Measurements from ENCODE around the gene FBXO11. TPM values are rescaled to one million over a fixed set of nuclear protein-coding genes. Genes with fewer than 3 reads are reported as not detected.

FBXO11 gene
- total RNA-seq, 1 donor from 2014 or later: 74.3 TPM

DNA sequence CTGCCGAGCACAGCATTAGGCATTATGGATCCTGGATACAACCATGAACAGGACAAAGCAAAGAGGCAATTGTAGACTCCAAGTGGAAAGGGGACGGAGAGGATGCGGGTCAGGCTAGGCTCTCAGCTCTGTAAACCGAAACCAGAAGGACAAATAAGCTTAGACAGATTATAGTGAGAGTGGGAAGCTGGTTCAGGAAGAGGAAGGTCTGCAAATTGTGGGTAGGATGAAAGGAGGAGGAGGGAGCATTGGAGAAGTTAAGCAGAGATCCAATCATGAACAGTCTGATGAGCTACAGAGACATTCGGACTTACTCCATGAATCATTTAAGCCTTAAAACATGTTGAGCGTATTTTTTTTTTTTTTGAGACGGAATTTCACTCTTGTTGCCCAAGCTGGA is 120.3 kb downstream of the FBXO11 start:
- DNase-seq (ENCODE audit: low read depth, low spot score): no peak

DNA sequence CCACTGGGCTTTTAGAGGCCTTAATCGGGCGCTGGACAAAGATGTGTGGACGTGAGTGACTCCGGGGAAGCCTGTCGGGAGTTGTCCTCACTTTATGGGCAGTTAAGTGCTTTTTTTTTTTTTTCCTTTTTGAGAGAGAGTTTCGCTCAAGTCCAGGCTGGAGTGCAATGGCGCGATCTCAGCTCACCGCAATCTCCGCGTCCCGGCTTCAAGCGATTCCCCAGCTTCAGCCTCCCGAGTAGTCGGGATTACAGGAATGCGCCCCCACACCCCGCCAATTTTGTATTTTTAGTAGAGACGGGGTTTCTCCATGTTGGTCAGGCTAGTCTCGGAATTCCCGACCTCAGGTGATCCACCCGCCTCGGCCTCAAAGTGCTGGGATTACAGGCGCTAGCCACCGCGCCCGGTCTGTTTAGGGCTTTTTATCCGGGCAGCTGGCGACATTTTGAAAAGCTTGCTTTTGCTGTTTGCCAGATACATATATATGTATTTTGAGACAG is 121.9 kb downstream of the FBXO11 start:
- no peak for DNase-seq (ENCODE audit: low read depth, low spot score)

DNA sequence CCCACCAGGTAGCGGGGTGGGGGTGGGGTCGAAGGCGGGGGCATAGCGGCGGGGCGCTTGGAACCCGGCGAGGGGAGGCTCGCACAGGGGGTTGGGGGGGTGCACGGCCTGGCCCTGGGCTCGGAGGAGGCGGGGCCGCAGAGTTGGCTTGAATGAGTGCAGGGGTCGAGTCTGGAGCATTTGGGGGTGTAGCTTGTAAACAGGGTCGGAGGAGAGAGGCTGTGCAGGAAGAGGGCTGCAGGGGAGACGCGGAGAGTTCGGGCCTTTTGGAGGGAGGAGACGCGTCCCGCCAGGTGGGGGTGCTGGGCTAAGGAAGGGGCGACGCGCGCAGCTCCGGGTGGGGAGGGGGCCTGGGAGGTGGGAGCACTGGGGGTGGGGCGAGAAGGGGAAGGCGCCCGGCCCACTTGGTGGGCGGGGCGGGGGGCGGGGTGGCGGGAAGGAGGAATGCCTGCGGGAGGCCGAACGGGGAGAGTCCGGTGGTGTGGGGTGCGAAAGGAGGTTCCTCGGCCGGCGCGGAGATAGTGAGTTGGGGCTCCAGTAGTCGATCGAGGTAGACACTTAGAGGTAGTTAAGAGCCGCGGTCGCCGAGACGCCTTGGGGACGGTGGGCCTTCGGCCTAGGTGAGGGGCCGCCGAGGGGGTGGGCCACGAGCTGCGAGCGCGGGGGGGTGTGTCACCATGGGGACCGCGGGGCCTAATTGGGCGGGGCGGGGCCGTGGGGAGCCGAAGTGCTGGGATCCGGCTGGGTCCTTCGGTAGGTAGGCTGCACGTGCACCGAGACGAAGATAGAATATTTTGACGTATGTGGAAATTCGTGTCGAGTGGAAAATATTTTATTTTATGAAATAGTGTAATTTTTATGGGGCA is 122.6 kb downstream of the FBXO11 start:
- no peak for DNase-seq (ENCODE audit: low read depth, low spot score)

DNA sequence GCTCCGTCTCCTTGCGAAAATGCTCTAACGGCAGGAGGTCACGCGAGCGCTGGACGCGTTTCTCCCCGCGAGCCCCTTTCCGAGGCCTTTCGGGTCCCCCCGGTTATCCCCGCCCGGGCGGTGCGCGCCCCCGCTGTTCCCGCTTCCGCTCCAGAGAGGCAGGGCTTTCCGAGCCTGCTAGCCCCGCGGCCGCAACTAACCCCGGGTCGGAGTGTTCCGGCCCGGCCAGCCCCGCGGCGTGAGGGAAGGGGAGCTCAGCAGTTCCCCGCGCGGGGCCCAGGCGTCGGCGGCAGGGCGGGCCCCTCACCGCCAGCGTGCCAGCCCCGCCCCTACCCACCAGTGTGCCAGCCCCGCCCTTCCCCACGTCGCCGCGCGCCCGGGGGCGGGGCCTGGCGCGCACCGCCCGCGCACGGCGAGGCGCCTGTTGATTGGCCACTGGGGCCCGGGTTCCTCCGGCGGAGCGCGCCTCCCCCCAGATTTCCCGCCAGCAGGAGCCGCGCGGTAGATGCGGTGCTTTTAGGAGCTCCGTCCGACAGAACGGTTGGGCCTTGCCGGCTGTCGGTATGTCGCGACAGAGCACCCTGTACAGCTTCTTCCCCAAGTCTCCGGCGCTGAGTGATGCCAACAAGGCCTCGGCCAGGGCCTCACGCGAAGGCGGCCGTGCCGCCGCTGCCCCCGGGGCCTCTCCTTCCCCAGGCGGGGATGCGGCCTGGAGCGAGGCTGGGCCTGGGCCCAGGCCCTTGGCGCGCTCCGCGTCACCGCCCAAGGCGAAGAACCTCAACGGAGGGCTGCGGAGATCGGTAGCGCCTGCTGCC is 123.4 kb downstream of the FBXO11 start, which contains the start of gene MSH6:
TSS of gene MSH6 (plus strand) at position 475 of the 815 bp plus-strand sequence. CDS start at position 564, 89 bp downstream.
- DNase-seq (ENCODE audit: low read depth, low spot score): peak; percentile 57

DNA sequence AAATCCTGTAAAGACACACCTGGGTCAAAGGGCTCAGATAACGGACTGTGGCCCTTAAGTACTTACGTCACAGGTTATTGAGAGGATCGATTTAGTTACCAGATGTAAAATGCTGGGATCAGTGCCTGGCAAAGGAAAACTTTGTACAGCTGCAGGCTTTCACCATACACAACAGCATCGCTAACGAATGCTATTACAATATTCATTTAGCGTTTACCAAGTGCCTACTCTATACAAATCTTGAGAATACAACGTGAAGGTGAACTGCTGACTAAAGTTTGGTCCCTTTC is 124.0 kb downstream of the FBXO11 start:
- no peak for DNase-seq (ENCODE audit: low read depth, low spot score)

DNA sequence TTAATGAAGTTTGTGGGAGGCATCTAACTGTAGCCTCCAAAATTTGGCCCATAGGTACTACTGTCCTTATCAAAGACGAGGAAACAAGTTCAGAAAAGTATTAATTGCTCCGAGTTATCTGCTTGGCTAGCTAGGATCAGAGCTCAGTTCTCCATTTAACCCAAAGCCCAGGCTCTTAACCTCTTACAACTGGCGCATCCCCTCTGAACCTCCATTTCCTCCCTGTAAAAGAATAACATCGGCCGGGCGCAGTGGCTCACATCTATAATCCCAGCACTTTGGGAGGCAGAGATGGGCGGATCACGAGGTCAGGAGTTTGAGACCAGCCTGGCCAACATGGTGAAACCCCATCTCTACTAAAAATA is 126.9 kb downstream of the FBXO11 start:
- DNase-seq (ENCODE audit: low read depth, low spot score): no peak

DNA sequence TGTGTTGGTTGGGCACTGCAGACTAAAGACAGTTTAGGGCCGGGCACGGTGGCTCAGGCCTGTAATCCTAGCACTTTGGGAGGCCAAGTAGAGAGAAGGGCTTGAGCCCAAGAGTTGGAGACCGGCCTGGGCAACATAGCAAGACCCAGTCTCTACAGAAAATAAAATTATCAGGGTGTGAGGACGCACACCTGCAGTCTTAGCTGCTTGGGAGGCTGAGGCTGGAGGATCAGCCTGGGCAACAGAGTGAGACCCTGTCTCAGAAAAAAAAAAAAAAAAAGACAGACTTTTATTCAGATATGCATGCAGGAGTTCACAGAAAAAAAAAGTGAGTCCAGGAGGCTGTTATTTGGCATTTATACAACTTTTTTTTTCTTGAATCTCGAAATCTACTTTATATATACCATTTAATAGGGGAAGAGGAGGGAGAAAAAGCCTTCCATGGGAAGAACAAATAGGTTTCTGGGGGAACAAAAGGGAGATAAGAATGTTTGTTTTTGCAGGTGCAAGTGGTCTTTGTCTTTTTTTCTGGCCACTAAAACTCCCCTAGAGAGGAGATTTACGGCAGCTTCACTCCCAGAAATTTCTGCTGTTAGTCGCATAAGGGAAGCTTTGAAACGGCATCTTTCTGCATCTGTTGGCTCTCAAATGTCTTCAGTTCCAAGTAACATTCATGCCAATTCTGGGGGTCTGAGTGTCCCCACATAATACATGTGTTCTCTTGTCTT is 127.4 kb downstream of the FBXO11 start:
- no peak for DNase-seq (ENCODE audit: low read depth, low spot score)

DNA sequence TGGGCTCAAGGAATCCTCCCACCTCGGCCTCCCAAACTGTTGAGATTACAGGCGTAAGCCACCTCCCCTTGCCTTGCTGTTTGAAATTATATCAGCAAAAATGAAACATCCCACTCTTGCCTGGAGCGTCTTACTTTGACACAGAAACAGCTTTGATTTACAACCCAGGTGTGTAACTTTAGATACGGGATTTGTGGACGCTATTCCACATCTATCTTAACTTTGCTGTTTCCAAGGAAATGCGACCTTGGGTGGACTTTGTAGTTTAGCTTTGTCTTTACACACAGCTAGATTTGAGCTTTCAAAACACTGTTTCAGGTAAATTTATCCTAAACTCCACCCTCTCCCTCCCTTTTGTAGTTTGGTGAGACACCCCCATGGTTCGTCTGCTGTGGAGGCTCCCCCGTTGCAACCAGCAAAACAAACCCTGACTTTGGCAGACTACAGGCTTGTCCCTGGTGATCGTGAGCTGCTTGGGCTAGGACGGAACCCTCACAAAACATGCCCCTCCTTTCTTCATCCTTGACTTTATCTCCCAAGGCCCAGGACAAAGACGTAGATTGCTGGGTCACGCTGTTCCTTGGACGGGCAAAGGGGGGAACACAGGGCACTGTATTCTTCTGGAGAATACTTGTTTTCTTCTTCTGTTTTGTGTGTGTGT is 128.9 kb downstream of the FBXO11 start:
- no peak for DNase-seq (ENCODE audit: low read depth, low spot score)

DNA sequence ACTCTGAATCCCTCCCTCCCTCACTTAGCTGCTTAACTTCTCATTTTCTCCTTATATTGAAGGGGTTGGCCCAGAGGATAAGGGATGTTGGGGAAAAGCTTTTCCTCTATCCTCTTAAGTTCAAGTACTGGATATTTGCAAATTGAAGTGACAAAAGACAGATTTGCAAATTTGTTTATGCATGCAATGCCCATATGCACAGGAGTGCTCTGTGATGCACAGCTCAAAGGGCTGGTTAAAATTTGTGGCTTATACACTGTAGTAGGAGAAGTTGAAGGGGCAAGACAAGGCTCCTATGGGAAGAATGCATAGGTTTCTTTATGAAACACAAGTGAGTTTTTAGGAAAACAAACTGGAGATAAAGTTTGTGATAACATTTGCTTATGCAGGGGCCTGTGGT is 131.7 kb downstream of the FBXO11 start:
- no peak for DNase-seq (ENCODE audit: low read depth, low spot score)

DNA sequence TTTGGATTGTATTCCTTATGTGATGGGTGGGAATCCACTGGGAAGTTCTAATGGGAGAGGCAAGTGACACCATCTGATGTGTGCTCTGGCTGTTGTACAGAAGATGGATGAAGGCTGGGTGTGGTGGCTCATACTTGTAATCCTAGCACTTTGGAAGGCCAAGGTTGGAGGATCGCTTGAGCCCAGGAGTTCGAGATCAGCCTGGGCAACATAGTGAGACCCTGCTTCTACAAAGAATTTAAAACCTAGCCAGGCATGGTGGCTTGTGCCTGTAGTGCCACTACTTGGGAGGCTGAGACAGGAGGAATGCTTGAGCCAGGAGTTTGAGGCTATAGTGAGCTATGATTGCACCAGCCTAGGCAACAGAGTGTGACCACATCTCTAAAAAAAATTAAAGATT is 134.0 kb downstream of the FBXO11 start:
- no peak for DNase-seq (ENCODE audit: low read depth, low spot score)

DNA sequence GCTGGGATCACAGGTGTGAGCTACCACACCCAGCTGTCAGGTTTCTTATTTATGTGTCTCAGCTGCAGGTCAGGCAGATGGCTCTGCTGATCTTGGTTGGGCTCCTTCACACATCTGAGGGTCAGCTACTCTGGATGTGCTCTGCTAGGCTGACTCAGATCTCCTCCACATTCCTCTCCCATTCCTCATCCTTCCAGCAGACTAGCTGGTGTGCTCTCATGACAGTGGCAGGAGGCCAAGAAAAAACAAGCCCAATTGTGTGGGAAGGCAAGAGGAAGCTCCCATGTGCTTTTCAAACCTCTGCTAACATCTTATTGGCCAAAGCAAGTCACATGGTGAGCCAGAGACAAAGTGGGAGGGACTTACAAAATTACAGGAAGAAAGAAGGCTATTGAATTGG is 135.1 kb downstream of the FBXO11 start:
- DNase-seq (ENCODE audit: low read depth, low spot score): peak; percentile 35

DNA sequence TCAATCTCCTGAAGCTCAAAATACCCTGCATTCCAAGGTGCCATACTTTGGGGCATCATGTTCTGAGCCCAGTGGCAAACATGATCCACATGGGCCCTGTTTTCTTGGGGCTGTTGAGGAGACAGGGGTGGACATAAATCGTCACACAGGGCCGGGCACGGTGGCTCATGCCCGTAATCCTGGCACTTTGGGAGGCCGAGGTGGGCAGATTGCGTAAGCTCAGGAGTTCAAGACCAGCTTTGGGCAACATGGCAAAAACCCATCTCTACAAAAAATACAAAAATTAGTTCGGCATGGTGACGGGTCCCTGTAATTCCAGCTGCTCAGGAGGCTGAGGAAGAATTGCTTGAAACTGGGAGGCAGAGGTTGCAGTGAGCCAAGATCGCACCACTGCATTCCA is 137.0 kb downstream of the FBXO11 start:
- no peak for DNase-seq (ENCODE audit: low read depth, low spot score)

DNA sequence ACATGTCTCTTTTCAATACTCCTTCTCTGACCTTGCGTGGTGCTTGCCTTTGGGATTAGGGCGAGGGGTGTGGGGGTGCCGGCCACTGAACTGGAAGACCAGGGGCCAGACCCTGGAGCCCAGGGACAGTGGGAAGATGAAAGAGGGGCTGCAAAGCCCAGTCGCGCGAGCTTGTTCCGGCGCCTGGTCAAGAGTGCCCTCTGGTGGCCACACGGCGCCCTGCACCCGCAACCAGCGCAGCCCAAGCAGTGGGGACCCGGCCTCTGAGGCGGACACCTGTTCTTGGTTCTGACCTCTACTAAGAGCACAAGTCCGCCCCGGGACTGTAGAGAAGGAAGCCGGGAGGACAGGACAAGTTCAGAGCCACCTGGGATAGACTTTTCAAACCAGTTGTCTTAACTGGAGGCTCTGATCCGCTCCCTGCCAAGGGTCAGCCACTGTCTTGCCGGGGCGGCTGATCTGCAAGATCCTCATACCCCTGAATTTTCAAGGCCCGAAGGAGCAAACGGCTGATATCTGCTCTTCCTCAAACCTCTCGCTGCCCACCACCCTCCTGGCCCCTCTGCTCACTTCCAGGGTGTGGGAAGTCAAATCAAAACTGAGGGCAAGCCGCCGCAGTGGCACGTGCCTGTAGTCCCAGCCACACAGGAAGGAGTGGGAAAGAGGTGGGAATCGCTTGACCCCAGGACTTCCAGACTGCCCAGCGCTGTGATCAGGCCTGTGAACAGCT is 138.3 kb downstream of the FBXO11 start:
- no peak for DNase-seq (ENCODE audit: low read depth, low spot score)

DNA sequence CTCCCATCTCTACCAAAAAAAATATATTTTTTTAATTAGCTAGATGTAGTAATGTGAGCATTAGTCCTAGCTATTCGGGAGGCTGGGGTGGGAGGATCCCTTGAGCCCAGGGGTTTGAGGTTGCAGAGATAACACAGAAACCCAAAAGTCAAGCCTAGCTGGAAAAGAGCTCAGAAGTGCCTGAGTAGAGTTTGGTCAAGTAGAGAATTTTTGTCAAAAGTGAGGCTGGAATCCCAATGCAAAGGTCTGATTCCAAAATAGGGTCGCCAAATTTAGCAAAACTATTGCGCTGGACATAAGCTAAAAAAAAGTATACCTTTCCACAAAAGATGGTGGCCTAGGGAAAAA is 138.8 kb downstream of the FBXO11 start:
- DNase-seq (ENCODE audit: low read depth, low spot score): no peak

DNA sequence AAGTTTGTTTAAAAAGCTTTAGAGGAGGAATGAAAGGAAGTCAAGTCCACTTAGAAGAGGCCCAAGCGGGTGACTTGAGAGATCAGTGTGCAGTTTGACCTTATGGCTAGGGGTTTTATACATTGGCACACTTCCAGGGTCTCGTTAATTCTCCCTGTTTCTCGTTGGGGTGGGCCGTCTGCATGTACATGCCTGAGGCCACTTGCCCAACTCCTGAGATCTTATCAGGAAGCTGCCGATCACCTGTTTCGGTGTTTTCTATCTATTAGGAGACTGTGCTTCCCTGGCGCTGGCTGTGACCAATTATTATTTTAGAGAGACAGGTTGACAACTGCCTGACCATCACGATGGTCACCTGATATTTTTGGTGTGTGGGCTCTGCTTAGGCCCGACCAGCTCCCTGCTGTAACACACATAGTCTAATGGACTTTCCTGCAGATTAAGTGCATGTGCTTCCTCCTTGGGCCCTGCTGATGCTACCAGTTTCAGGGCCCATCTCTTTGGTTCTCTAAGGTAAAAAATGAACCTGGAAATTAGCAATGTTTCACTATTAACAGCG is 154.4 kb downstream of the FBXO11 start:
- DNase-seq (ENCODE audit: low read depth, low spot score): no peak

DNA sequence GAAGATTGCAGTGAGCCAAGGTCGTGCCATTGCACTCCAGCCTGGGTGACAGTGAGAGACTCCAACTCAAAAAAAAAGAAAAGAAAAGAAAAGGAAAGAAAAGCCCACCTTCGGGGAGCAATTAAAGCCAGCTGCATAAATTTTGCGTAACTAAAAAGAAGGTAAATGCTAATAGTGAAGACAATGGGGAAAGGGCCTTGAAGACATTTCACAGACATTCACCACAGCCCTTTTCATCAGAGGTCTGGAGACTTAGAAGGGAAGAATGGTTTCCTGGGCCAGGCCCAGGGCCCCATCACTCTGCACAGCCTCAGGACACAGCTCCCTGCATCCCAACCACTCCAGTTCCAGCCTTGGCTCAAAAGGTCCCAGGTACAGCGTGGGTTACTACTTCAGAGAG is 158.4 kb downstream of the FBXO11 start:
- DNase-seq (ENCODE audit: low read depth, low spot score): no peak

DNA sequence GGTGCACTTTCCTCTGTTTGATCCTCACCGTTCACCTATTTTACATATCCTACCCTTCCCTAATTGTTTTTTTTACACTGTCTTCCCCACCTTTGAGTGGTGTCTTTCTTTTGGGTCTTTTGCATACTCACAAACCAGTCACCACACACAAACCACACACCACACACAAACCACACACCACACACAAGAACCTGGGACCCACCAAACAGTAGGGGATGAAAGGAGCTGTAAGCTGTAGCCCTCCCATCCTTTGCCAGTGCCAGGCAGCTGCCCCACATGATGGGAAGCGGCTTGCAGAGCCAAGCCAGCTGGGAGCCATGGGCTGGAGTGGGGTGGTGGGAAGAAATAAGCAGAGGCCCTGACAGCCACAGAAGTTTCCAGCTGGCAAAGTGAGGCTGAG is 162.2 kb downstream of the FBXO11 start:
- DNase-seq (ENCODE audit: low read depth, low spot score): no peak

DNA sequence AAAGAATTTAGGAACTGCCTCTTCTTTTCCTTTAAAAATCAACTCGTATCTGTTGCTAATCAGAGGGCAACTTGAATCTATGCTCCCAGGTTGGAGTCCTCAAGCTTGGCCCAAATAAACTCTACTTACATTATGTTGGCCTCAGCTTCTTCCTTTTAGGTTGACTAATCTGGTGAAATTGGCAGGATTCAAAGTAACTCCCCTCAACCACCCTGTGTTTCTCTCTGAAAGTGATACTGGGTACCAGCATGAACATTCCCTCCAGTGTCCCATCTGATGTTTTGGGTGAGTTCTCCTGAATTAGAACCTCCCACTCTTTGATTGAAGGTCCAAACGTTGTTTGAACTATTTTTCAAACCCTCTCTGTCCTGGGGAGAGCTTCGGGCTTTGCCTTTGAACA is 164.7 kb downstream of the FBXO11 start:
- DNase-seq (ENCODE audit: low read depth, low spot score): no peak

DNA sequence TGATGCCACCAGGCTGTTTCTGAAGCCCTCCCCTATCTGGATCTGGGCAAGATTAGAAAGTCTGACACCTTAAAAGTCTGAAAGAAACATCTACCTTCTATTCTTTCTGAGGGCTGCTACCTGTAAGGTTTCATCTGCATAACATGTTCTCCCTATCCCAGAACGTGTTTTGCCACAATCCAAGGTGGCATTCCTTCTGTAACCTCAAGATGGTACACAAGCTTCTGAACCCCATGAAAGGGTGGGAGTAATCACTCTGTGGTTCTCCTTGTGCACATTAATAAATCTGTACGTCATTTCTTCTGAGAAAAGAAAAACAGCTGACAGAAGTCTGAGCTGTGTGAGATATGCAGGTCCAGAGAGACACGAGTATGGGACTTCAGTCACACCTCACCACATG is 165.2 kb downstream of the FBXO11 start:
- no peak for DNase-seq (ENCODE audit: low read depth, low spot score)

Measured in pulmonary artery endothelial cell (primary cell).